Gastrocnemius medialis (tissue), 4 donors: ENCODE data around the gene B4GALT5.

Experiments
- POLR2A ChIP-seq, 2 donors: fragments of 450-650 bp; IDR thresholded peaks; one replicate each; pipeline ENCODE4 v1.6.1; 2017; ENCODE audit warnings: antibody characterized with exemption in 2 of 2, mild to moderate bottlenecking in 2 of 2, moderate library complexity in 2 of 2
- TF ChIP-seq, protein P1 (sequence below), 5 experiments: fragments of 450-650 bp in 3 of 5; fragments of 200-600 bp in 2 of 5; sonication (generic) in 2 of 5; IDR thresholded peaks in 4 of 5; conservative IDR thresholded peaks in 1 of 5; 1 replicate in 4 of 5; 2 replicates in 1 of 5; pipeline ENCODE4 v1.5.1; 2016 to 2019; ENCODE audit warnings: antibody characterized with exemption in 5 of 5, mild to moderate bottlenecking in 3 of 5, moderate library complexity in 3 of 5

DNA sequence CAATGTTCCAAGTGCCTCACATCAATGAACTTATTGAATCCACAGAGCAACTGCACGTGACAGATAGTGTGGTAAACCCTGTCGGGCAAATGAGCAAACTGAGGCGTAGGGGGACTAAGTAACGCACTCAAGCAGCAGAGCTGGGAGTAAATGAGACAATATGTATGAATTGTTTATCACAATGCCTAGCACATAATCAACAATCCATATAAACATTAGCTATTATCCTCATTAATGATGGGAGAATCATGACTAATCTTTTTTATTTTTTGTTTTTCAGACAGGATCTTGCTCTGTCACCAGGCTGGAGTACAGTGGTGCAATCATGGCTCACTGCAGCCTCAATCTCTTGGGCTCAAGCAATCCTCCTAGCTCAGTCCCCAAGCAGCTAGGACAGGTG is 43.9 kb upstream of the B4GALT5 start:
- TF ChIP-seq, protein P1, sequence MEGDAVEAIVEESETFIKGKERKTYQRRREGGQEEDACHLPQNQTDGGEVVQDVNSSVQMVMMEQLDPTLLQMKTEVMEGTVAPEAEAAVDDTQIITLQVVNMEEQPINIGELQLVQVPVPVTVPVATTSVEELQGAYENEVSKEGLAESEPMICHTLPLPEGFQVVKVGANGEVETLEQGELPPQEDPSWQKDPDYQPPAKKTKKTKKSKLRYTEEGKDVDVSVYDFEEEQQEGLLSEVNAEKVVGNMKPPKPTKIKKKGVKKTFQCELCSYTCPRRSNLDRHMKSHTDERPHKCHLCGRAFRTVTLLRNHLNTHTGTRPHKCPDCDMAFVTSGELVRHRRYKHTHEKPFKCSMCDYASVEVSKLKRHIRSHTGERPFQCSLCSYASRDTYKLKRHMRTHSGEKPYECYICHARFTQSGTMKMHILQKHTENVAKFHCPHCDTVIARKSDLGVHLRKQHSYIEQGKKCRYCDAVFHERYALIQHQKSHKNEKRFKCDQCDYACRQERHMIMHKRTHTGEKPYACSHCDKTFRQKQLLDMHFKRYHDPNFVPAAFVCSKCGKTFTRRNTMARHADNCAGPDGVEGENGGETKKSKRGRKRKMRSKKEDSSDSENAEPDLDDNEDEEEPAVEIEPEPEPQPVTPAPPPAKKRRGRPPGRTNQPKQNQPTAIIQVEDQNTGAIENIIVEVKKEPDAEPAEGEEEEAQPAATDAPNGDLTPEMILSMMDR (IDR thresholded peaks at IDR 0.05 in 4 of 5, conservative IDR thresholded peaks at IDR 0.05 in 1 of 5) = no peak
- TF ChIP-seq POLR2A (IDR thresholded peaks at IDR 0.05) = no peak
